ENCODE measurements around the gene ARID1B.

ARID1B gene

GRCh38 chr6:156956286-156956685 is 179.1 kb downstream of the ARID1B start:
- no peak for DNase-seq (ENCODE audit: low spot score in 2 of 2)
- Mint-ChIP-seq H3K9me3 (no peaks in the 10 kb centered on the region), H3K27ac (no peak overlapping the region), H3K36me3 (peaks cover 7% of the 10 kb centered on the region), H3K4me1 (peaks cover 64% of the 10 kb centered on the region), H3K4me3 (no peak overlapping the region)
- ATAC-seq, result no peak

GRCh38 chr6:156957931-156958547 is 180.9 kb downstream of the ARID1B start:
- Mint-ChIP-seq H3K27ac (peak overlapping the region; percentile 66), H3K4me3 (peak overlapping the region; percentile 38), H3K36me3 (peaks cover 7% of the 10 kb centered on the region), H3K9me3 (no peaks in the 10 kb centered on the region), H3K4me1 (peaks cover 65% of the 10 kb centered on the region)
- ATAC-seq (peak; percentile 98), DNase-seq (ENCODE audit: low spot score in 2 of 2) (no peak)

GRCh38 chr6:156960525-156960924 is 183.3 kb downstream of the ARID1B start:
- Mint-ChIP-seq H3K9me3 (no peaks in the 10 kb centered on the region), H3K36me3 (no peaks in the 10 kb centered on the region), H3K4me3 (no peak overlapping the region), H3K4me1 (peaks cover 66% of the 10 kb centered on the region), H3K27ac (no peak overlapping the region)
- no peak for DNase-seq (ENCODE audit: low spot score in 2 of 2)
- peak; percentile 52 for ATAC-seq

GRCh38 chr6:156961282-156961892 is 184.2 kb downstream of the ARID1B start:
- Mint-ChIP-seq H3K27ac (no peak overlapping the region), H3K4me1 (peaks cover 59% of the 10 kb centered on the region), H3K4me3 (no peak overlapping the region), H3K36me3 (no peaks in the 10 kb centered on the region), H3K9me3 (no peaks in the 10 kb centered on the region)
- DNase-seq (ENCODE audit: low spot score in 2 of 2) (no peak), ATAC-seq (no peak)

GRCh38 chr6:156963712-156964700 is 186.8 kb downstream of the ARID1B start:
- Mint-ChIP-seq H3K4me3 (peak overlapping the region; percentile 24), H3K9me3 (no peaks in the 10 kb centered on the region), H3K27ac (peak overlapping the region; percentile 43), H3K36me3 (no peaks in the 10 kb centered on the region), H3K4me1 (peaks cover 52% of the 10 kb centered on the region)
- DNase-seq (ENCODE audit: low spot score in 2 of 2) (peak in 1 of 2 donors; percentile 66), ATAC-seq (peak; percentile 100)

GRCh38 chr6:156967852-156968251 is 190.7 kb downstream of the ARID1B start:
- Mint-ChIP-seq H3K27ac (no peak overlapping the region), H3K36me3 (no peaks in the 10 kb centered on the region)

GRCh38 chr6:156969233-156969632 is 192.1 kb downstream of the ARID1B start:
- Mint-ChIP-seq H3K4me1 (peaks cover 46% of the 10 kb centered on the region), H3K36me3 (no peaks in the 10 kb centered on the region), H3K4me3 (no peak overlapping the region), H3K27ac (no peak overlapping the region), H3K9me3 (no peaks in the 10 kb centered on the region)
- DNase-seq (ENCODE audit: low spot score in 2 of 2) (no peak), ATAC-seq (no peak)

More at GRCh38 chr6:156967852-156968251, 190.7 kb downstream of the ARID1B start:
- no peaks in the 10 kb centered on the region for H3K9me3 Mint-ChIP-seq
- no peak overlapping the region for H3K4me3 Mint-ChIP-seq
- DNase-seq (ENCODE audit: low spot score in 2 of 2) (no peak), ATAC-seq (no peak)
- peaks cover 50% of the 10 kb centered on the region for H3K4me1 Mint-ChIP-seq

GRCh38 chr6:156970595-156971112 is 193.5 kb downstream of the ARID1B start:
- no peak for DNase-seq (ENCODE audit: low spot score in 2 of 2)
- Mint-ChIP-seq H3K27ac (no peak overlapping the region), H3K9me3 (no peaks in the 10 kb centered on the region), H3K4me3 (no peak overlapping the region), H3K36me3 (no peaks in the 10 kb centered on the region), H3K4me1 (peaks cover 58% of the 10 kb centered on the region)
- ATAC-seq, result no peak

GRCh38 chr6:156971153-156971885 is 194.1 kb downstream of the ARID1B start:
- no peak for ATAC-seq
- Mint-ChIP-seq H3K36me3 (no peaks in the 10 kb centered on the region), H3K9me3 (no peaks in the 10 kb centered on the region), H3K27ac (no peak overlapping the region), H3K4me1 (peaks cover 64% of the 10 kb centered on the region), H3K4me3 (no peak overlapping the region)
- no peak for DNase-seq (ENCODE audit: low spot score in 2 of 2)

- ATAC-seq (no peak), DNase-seq (ENCODE audit: low spot score in 2 of 2) (no peak)
- H3K4me1 Mint-ChIP-seq, result peaks cover 67% of the 10 kb centered on the region
- H3K9me3 Mint-ChIP-seq, result no peaks in the 10 kb centered on the region
- no peak overlapping the region for H3K4me3 Mint-ChIP-seq
- H3K27ac Mint-ChIP-seq, result no peak overlapping the region
- no peaks in the 10 kb centered on the region for H3K36me3 Mint-ChIP-seq
These were observed 195.0 kb downstream of the ARID1B start for GRCh38 chr6:156972145-156972544.

GRCh38 chr6:156974830-156975261 is 197.7 kb downstream of the ARID1B start:
- Mint-ChIP-seq H3K4me1 (peaks cover 70% of the 10 kb centered on the region), H3K4me3 (no peak overlapping the region), H3K9me3 (no peaks in the 10 kb centered on the region), H3K27ac (no peak overlapping the region), H3K36me3 (no peaks in the 10 kb centered on the region)
- DNase-seq (ENCODE audit: low spot score in 2 of 2), result no peak
- peak; percentile 44 for ATAC-seq

- no peak for DNase-seq (ENCODE audit: low spot score in 2 of 2)
- Mint-ChIP-seq H3K36me3 (no peaks in the 10 kb centered on the region), H3K4me3 (peak overlapping the region; percentile 67), H3K4me1 (peaks cover 74% of the 10 kb centered on the region), H3K9me3 (no peaks in the 10 kb centered on the region), H3K27ac (peak overlapping the region; percentile 80)
- ATAC-seq, result no peak
These were observed 198.2 kb downstream of the ARID1B start for GRCh38 chr6:156975414-156975813.

- no peaks in the 10 kb centered on the region for H3K36me3 Mint-ChIP-seq
These were observed 199.3 kb downstream of the ARID1B start for GRCh38 chr6:156976216-156977127.

More at GRCh38 chr6:156976216-156977127, 199.3 kb downstream of the ARID1B start:
- Mint-ChIP-seq H3K27ac (peak overlapping the region; percentile 80), H3K4me3 (peak overlapping the region; percentile 67), H3K4me1 (peaks cover 81% of the 10 kb centered on the region), H3K9me3 (no peaks in the 10 kb centered on the region)
- no peak for DNase-seq (ENCODE audit: low spot score in 2 of 2)
- peak; percentile 58 for ATAC-seq

Data from stimulated activated effector memory CD8-positive, alpha-beta T cell treated with anti-CD3 and anti-CD28 coated beads, Interleukin-12 subunit alpha, Interleukin-12 subunit beta, amount 100 ng/mL, for 72 hours (primary cell).